AG08395 (cell line): ENCODE measurements around the gene LRRN2.

Source experiments
- DNase-seq: peaks from one replicate; pipeline ENCODE4 v3.0.0; 2012; ENCODE audit warnings: mixed read lengths, low spot score

The LRRN2 gene

GRCh38 chr1:204662530-204662929 lies 23.0 kb downstream of the LRRN2 start:
- no peak for DNase-seq

GRCh38 chr1:204660509-204660908 lies 25.0 kb downstream of the LRRN2 start:
- DNase-seq, result no peak

GRCh38 chr1:204659056-204659455 lies 26.5 kb downstream of the LRRN2 start:
- no peak for DNase-seq

- no peak for DNase-seq
Measured at GRCh38 chr1:204658295-204658694, 27.2 kb downstream of the LRRN2 start.

- DNase-seq, result no peak
Measured at GRCh38 chr1:204653590-204654340, 31.8 kb downstream of the LRRN2 start.

GRCh38 chr1:204652497-204652896 lies 33.0 kb downstream of the LRRN2 start:
- no peak for DNase-seq

- DNase-seq, result no peak
Measured at GRCh38 chr1:204651843-204652421, 33.6 kb downstream of the LRRN2 start.

GRCh38 chr1:204650911-204651570 lies 34.5 kb downstream of the LRRN2 start:
- DNase-seq, result no peak

- no peak for DNase-seq
Measured at GRCh38 chr1:204649721-204650521, 35.6 kb downstream of the LRRN2 start.

GRCh38 chr1:204648576-204648975 lies 37.0 kb downstream of the LRRN2 start:
- DNase-seq, result no peak

GRCh38 chr1:204647805-204648153 lies 37.8 kb downstream of the LRRN2 start:
- DNase-seq, result no peak

- DNase-seq, result peak; percentile 88
Measured at GRCh38 chr1:204647114-204647804, 38.3 kb downstream of the LRRN2 start.

- no peak for DNase-seq
Measured at GRCh38 chr1:204645666-204646065, 39.9 kb downstream of the LRRN2 start.

GRCh38 chr1:204645251-204645650 lies 40.3 kb downstream of the LRRN2 start:
- no peak for DNase-seq

- DNase-seq, result no peak
Measured at GRCh38 chr1:204643503-204643902, 42.0 kb downstream of the LRRN2 start.

- no peak for DNase-seq
Measured at GRCh38 chr1:204641936-204642335, 43.6 kb downstream of the LRRN2 start.

GRCh38 chr1:204641455-204641854 lies 44.1 kb downstream of the LRRN2 start:
- no peak for DNase-seq

GRCh38 chr1:204640578-204640977 lies 45.0 kb downstream of the LRRN2 start:
- DNase-seq, result no peak

GRCh38 chr1:204634260-204634910 lies 51.2 kb downstream of the LRRN2 start:
- DNase-seq, result no peak

GRCh38 chr1:204633665-204634064 lies 51.9 kb downstream of the LRRN2 start:
- no peak for DNase-seq

GRCh38 chr1:204630132-204630905 lies 55.2 kb downstream of the LRRN2 start:
- DNase-seq, result no peak
